WTC11 (cell line): ENCODE data around the gene EPX. TPM values are rescaled to one million over a fixed set of nuclear protein-coding genes. Genes with fewer than 3 reads are reported as not detected.

ENCODE experiments used
- ATAC-seq: fragments of 200-7000 bp; cut with Tn5 transposase; 2 replicates; pipeline ENCODE4 v1.10.0; 2021; ENCODE audit warnings: mild to moderate bottlenecking, moderate library complexity
- CTCF ChIA-PET: fragments of 300-600 bp; sonication (Branson Sonifier 250); formaldehyde crosslinking; loops from one replicate; lab custom pipeline; 2021; ENCODE audit warnings: antibody characterized with exemption; lab: Charles Lee
- POLR2A ChIA-PET: fragments of 350-600 bp; sonication (Branson Sonifier 250); formaldehyde crosslinking; loops from one replicate; lab custom pipeline; 2021; ENCODE audit warnings: antibody characterized with exemption; lab: Charles Lee
- DNase-seq: peaks from one replicate; pipeline ENCODE4 v3.0.0; 2021; ENCODE audit warnings: low spot score
- H3K27ac Mint-ChIP-seq: 2 replicates; pipeline ENCODE4 v1.8.0; 2021; ENCODE audit warnings: mixed read lengths
- H3K27me3 Mint-ChIP-seq: 2 replicates; pipeline ENCODE4 v1.8.0; 2021; ENCODE audit warnings: low read depth, mild to moderate bottlenecking, moderate library complexity, mixed read lengths
- H3K36me3 Mint-ChIP-seq: 2 replicates; pipeline ENCODE4 v1.8.0; 2021; ENCODE audit warnings: mixed read lengths
- H3K4me1 Mint-ChIP-seq: 2 replicates; pipeline ENCODE4 v1.8.0; 2022; ENCODE audit warnings: mixed read lengths
- H3K4me3 Mint-ChIP-seq: 2 replicates; pipeline ENCODE4 v1.8.0; 2021; ENCODE audit warnings: mild to moderate bottlenecking, moderate library complexity, mixed read lengths
- H3K9me3 Mint-ChIP-seq: 2 replicates; pipeline ENCODE4 v1.8.0; 2021; ENCODE audit warnings: mixed read lengths
- AFF4 ChIP-seq: sonication (generic); formaldehyde crosslinking; IDR thresholded peaks from 2 replicates; pipeline ENCODE4 v1.8.1; 2023; ENCODE audit warnings: mild to moderate bottlenecking, missing genetic modification reagents, borderline replicate concordance
- ARID4B ChIP-seq: sonication (generic); formaldehyde crosslinking; IDR thresholded peaks from 2 replicates; pipeline ENCODE4 v1.8.0; 2023; ENCODE audit warnings: missing genetic modification reagents, mild to moderate bottlenecking, borderline replicate concordance
- CBFB ChIP-seq: sonication (generic); formaldehyde crosslinking; IDR thresholded peaks from 2 replicates; pipeline ENCODE4 v1.8.1; 2022; ENCODE audit warnings: mild to moderate bottlenecking, low read depth, missing genetic modification reagents
- CREM ChIP-seq: sonication (generic); formaldehyde crosslinking; IDR thresholded peaks from 2 replicates; pipeline ENCODE4 v1.8.1; 2022; ENCODE audit warnings: mild to moderate bottlenecking, missing genetic modification reagents, moderate library complexity
- CTCF ChIP-seq: fragments of 200-600 bp; IDR thresholded peaks from 2 replicates; pipeline ENCODE4 v1.8.0; 2022; ENCODE audit warnings: antibody characterized with exemption
- SMAD3 ChIP-seq: sonication (generic); formaldehyde crosslinking; IDR thresholded peaks from 2 replicates; pipeline ENCODE4 v1.8.0; 2022; ENCODE audit warnings: missing genetic modification reagents, mild to moderate bottlenecking, borderline replicate concordance
- SMAD4 ChIP-seq: sonication (generic); formaldehyde crosslinking; IDR thresholded peaks from 2 replicates; pipeline ENCODE4 v1.8.0; 2022; ENCODE audit warnings: mild to moderate bottlenecking, missing genetic modification reagents
- SP1 ChIP-seq: sonication (generic); formaldehyde crosslinking; conservative IDR thresholded peaks from 2 replicates; pipeline ENCODE4 v1.8.1; 2022; ENCODE audit warnings: missing genetic modification reagents
- TEAD1 ChIP-seq: sonication (generic); formaldehyde crosslinking; IDR thresholded peaks from 2 replicates; pipeline ENCODE4 v1.8.0; 2022; ENCODE audit warnings: mild to moderate bottlenecking, missing genetic modification reagents
- TP53 ChIP-seq: sonication (generic); formaldehyde crosslinking; IDR thresholded peaks from 2 replicates; pipeline ENCODE4 v1.8.1; 2023; ENCODE audit warnings: mild to moderate bottlenecking, missing genetic modification reagents
- USF2 ChIP-seq: sonication (generic); formaldehyde crosslinking; IDR thresholded peaks from 2 replicates; pipeline ENCODE4 v1.8.1; 2023; ENCODE audit warnings: mild to moderate bottlenecking, missing genetic modification reagents, moderate library complexity
- ZNF138 ChIP-seq: sonication (generic); formaldehyde crosslinking; conservative IDR thresholded peaks from 2 replicates; pipeline ENCODE4 v1.8.1; 2022; ENCODE audit warnings: mild to moderate bottlenecking, moderate library complexity, missing genetic modification reagents
- ZNF219 ChIP-seq: sonication (generic); formaldehyde crosslinking; IDR thresholded peaks from 2 replicates; pipeline ENCODE4 v1.8.0; 2023; ENCODE audit warnings: missing genetic modification reagents, mild to moderate bottlenecking, borderline replicate concordance
- ZNF232 ChIP-seq: sonication (generic); formaldehyde crosslinking; IDR thresholded peaks from 2 replicates; pipeline ENCODE4 v1.8.0; 2022; ENCODE audit warnings: mild to moderate bottlenecking, missing genetic modification reagents
- ZNF263 ChIP-seq: sonication (generic); formaldehyde crosslinking; IDR thresholded peaks from 2 replicates; pipeline ENCODE4 v1.8.1; 2022; ENCODE audit warnings: low read depth, mild to moderate bottlenecking, moderate library complexity, missing genetic modification reagents
- total RNA-seq: library from RNA; stranded (reverse); gene quantifications from 3 replicates; pipeline ENCODE4 v1.2.3, GENCODE V29; 2021
- TF ChIP-seq, protein P1 (sequence below): sonication (generic); formaldehyde crosslinking; IDR thresholded peaks from 2 replicates; pipeline ENCODE4 v1.8.1; 2023; ENCODE audit warnings: mild to moderate bottlenecking, missing genetic modification reagents
- TF ChIP-seq, protein P2 (sequence below): sonication (generic); formaldehyde crosslinking; IDR thresholded peaks from 2 replicates; pipeline ENCODE4 v1.8.0; 2022; ENCODE audit warnings: mild to moderate bottlenecking, missing genetic modification reagents
- TF ChIP-seq, protein P3 (sequence below): sonication (generic); formaldehyde crosslinking; IDR thresholded peaks from 2 replicates; pipeline ENCODE4 v1.8.0; 2022; ENCODE audit warnings: mild to moderate bottlenecking, missing genetic modification reagents

The EPX gene
- total RNA-seq, 1 experiment from 2014 or later, result not detected

GRCh38 chr17:58224315-58224714, 31.8 kb downstream of the EPX start:
- TF ChIP-seq USF2 (CRISPR knock-in tag), result no peak
- TF ChIP-seq, protein P1, sequence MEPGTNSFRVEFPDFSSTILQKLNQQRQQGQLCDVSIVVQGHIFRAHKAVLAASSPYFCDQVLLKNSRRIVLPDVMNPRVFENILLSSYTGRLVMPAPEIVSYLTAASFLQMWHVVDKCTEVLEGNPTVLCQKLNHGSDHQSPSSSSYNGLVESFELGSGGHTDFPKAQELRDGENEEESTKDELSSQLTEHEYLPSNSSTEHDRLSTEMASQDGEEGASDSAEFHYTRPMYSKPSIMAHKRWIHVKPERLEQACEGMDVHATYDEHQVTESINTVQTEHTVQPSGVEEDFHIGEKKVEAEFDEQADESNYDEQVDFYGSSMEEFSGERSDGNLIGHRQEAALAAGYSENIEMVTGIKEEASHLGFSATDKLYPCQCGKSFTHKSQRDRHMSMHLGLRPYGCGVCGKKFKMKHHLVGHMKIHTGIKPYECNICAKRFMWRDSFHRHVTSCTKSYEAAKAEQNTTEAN (CRISPR knock-in tag), result no peak
- TF ChIP-seq, protein P2, sequence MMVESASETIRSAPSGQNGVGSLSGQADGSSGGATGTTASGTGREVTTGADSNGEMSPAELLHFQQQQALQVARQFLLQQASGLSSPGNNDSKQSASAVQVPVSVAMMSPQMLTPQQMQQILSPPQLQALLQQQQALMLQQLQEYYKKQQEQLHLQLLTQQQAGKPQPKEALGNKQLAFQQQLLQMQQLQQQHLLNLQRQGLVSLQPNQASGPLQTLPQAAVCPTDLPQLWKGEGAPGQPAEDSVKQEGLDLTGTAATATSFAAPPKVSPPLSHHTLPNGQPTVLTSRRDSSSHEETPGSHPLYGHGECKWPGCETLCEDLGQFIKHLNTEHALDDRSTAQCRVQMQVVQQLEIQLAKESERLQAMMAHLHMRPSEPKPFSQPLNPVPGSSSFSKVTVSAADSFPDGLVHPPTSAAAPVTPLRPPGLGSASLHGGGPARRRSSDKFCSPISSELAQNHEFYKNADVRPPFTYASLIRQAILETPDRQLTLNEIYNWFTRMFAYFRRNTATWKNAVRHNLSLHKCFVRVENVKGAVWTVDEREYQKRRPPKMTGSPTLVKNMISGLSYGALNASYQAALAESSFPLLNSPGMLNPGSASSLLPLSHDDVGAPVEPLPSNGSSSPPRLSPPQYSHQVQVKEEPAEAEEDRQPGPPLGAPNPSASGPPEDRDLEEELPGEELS (CRISPR knock-in tag), result no peak
- TF ChIP-seq CREM (CRISPR knock-in tag), result no peak
- Mint-ChIP-seq H3K27ac (no peak overlapping the region), H3K9me3 (no peaks in the 10 kb centered on the region), H3K4me1 (peaks cover 17% of the 10 kb centered on the region), H3K27me3 (peaks cover 68% of the 10 kb centered on the region), H3K36me3 (no peaks in the 10 kb centered on the region), H3K4me3 (no peak overlapping the region)
- ATAC-seq (no peak), DNase-seq (no peak)
- POLR2A ChIA-PET, result interaction anchor here (0.6 kb wide), 1 partner anchor 1716 kb away, joined by 5 read pairs; no protein-coding TSS in a partner anchor
- CTCF ChIA-PET, result interaction anchor here (1.7 to 1.8 kb wide), 2 partner anchors 9 to 25 kb away, joined by 3 to 6 read pairs; no protein-coding TSS in a partner anchor

GRCh38 chr17:58227733-58228132, 35.2 kb downstream of the EPX start:
- H3K4me3 Mint-ChIP-seq, result no peak overlapping the region
- no peaks in the 10 kb centered on the region for H3K36me3 Mint-ChIP-seq
- H3K27me3 Mint-ChIP-seq, result peaks cover 68% of the 10 kb centered on the region
- CTCF ChIA-PET, result interaction anchor here (1.3 to 3.7 kb wide), 3 partner anchors 8 to 28 kb away, joined by 7 to 20 read pairs (median 10); partner anchors contain the start of gene MKS1
- DNase-seq (no peak), ATAC-seq (no peak)
- TF ChIP-seq ZNF263 (CRISPR knock-in tag) (no peak), ZNF232 (no peak), AFF4 (no peak), TP53 (no peak)
- TF ChIP-seq, protein P3, sequence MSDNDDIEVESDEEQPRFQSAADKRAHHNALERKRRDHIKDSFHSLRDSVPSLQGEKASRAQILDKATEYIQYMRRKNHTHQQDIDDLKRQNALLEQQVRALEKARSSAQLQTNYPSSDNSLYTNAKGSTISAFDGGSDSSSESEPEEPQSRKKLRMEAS, result no peak
- POLR2A ChIA-PET, result no interaction called here
- H3K9me3 Mint-ChIP-seq, result no peaks in the 10 kb centered on the region
- peaks cover 11% of the 10 kb centered on the region for H3K4me1 Mint-ChIP-seq
- no peak overlapping the region for H3K27ac Mint-ChIP-seq

- Mint-ChIP-seq H3K36me3 (no peaks in the 10 kb centered on the region), H3K4me1 (peaks cover 11% of the 10 kb centered on the region), H3K27me3 (peaks cover 66% of the 10 kb centered on the region), H3K27ac (no peak overlapping the region), H3K9me3 (no peaks in the 10 kb centered on the region), H3K4me3 (no peak overlapping the region)
- ATAC-seq (peak; percentile 56), DNase-seq (no peak)
- CTCF ChIA-PET, result interaction anchor here (0.7 to 3.7 kb wide), 7 partner anchors 10 to 89 kb away, joined by 3 to 20 read pairs (median 7); partner anchors contain the start of genes LPO and MKS1
- POLR2A ChIA-PET, result interaction anchor here (0.6 kb wide), 1 partner anchor 9 kb away, joined by 5 read pairs; no protein-coding TSS in a partner anchor
- TF ChIP-seq ARID4B (CRISPR knock-in tag) (no peak), ZNF138 (CRISPR knock-in tag) (no peak), SP1 (CRISPR knock-in tag) (no peak), ZNF219 (no peak), CBFB (CRISPR knock-in tag) (no peak), TEAD1 (no peak), SMAD3 (CRISPR knock-in tag) (no peak), CTCF (no peak), SMAD4 (CRISPR knock-in tag) (no peak)
These were observed 36.2 kb downstream of the EPX start for GRCh38 chr17:58228679-58229078.
